SU-DHL-6 (cell line): ENCODE data around the gene ILDR2.

Experiments
- H2AFZ ChIP-seq: fragments of 200-600 bp; sonication (generic); 2 replicates; pipeline ENCODE4 v1.6.1; 2014; ENCODE audit warnings: low read depth, mild to moderate bottlenecking, moderate library complexity, mixed read lengths, antibody characterized with exemption, low read length; ENCODE audit not compliant: severe bottlenecking
- H3F3A ChIP-seq: fragments of 200-600 bp; shearing (Covaris generic); 2 replicates; pipeline ENCODE4 v1.6.0; 2016; ENCODE audit warnings: antibody characterized with exemption, mild to moderate bottlenecking; ENCODE audit not compliant: insufficient read depth
- H3K27ac ChIP-seq: fragments of 200-600 bp; sonication (generic); 2 replicates; pipeline ENCODE4 v1.5.1; 2016; ENCODE audit warnings: low read depth, mild to moderate bottlenecking, low read length, moderate library complexity, mixed read lengths
- H3K27me3 ChIP-seq: fragments of 200-600 bp; sonication (generic), shearing (Covaris generic); 2 replicates; pipeline ENCODE4 v1.6.0; 2014; ENCODE audit warnings: mild to moderate bottlenecking, low read length
- H3K36me3 ChIP-seq: fragments of 200-600 bp; sonication (generic); 2 replicates; pipeline ENCODE4 v1.6.1; 2014; ENCODE audit warnings: mild to moderate bottlenecking, low read length, mixed read lengths
- H3K4me2 ChIP-seq: fragments of 300-600, 200-600 bp; shearing (Covaris generic), sonication (generic); 2 replicates; pipeline ENCODE4 v1.6.0; 2014; ENCODE audit warnings: low read length, low read depth, mild to moderate bottlenecking; ENCODE audit not compliant: poor library complexity, severe bottlenecking
- H3K4me3 ChIP-seq: fragments of 200-600 bp; sonication (generic); 2 replicates; pipeline ENCODE4 v1.5.1; 2014; ENCODE audit warnings: antibody characterized with exemption, low read length, mild to moderate bottlenecking, mixed read lengths; ENCODE audit not compliant: insufficient read depth, poor library complexity, severe bottlenecking
- H3K79me2 ChIP-seq: fragments of 200-600 bp; sonication (generic); 2 replicates; pipeline ENCODE4 v1.6.1; 2014; ENCODE audit warnings: mild to moderate bottlenecking, low read length, moderate library complexity; ENCODE audit not compliant: insufficient read depth
- H3K9ac ChIP-seq: fragments of 200-600 bp; sonication (generic); 2 replicates; pipeline ENCODE4 v1.7.0; 2014; ENCODE audit warnings: mild to moderate bottlenecking, low read length
- H3K9me2 ChIP-seq: fragments of 200-600 bp; sonication (generic); replicated peaks from 2 replicates; pipeline ENCODE4 v1.6.1; 2014; ENCODE audit warnings: low read length; ENCODE audit not compliant: insufficient read depth
- H3K9me3 ChIP-seq: fragments of 200-600 bp; sonication (generic); 2 replicates; pipeline ENCODE4 v1.6.1; 2014; ENCODE audit warnings: low read length, mixed read lengths; ENCODE audit not compliant: insufficient read depth
- H4K20me1 ChIP-seq: fragments of 200-600 bp; sonication (generic); 2 replicates; pipeline ENCODE4 v1.6.1; 2014; ENCODE audit warnings: low read depth, mild to moderate bottlenecking, antibody characterized with exemption, low read length, moderate library complexity, mixed read lengths
- EZH2phosphoT487 ChIP-seq: fragments of 200-600 bp; sonication (generic), shearing (Covaris generic); conservative IDR thresholded peaks from 2 replicates; pipeline ENCODE4 v1.6.1; 2018; ENCODE audit warnings: mild to moderate bottlenecking, antibody characterized with exemption, low read length, moderate library complexity, mixed read lengths
- TF ChIP-seq, protein P1 (sequence below): fragments of 200-600 bp; sonication (generic); IDR thresholded peaks from one replicate; pipeline ENCODE4 v1.5.1; 2017; ENCODE audit warnings: antibody characterized with exemption, mild to moderate bottlenecking, low read length, moderate library complexity; ENCODE audit not compliant: insufficient read depth, poor library complexity, severe bottlenecking

ILDR2 gene

DNA sequence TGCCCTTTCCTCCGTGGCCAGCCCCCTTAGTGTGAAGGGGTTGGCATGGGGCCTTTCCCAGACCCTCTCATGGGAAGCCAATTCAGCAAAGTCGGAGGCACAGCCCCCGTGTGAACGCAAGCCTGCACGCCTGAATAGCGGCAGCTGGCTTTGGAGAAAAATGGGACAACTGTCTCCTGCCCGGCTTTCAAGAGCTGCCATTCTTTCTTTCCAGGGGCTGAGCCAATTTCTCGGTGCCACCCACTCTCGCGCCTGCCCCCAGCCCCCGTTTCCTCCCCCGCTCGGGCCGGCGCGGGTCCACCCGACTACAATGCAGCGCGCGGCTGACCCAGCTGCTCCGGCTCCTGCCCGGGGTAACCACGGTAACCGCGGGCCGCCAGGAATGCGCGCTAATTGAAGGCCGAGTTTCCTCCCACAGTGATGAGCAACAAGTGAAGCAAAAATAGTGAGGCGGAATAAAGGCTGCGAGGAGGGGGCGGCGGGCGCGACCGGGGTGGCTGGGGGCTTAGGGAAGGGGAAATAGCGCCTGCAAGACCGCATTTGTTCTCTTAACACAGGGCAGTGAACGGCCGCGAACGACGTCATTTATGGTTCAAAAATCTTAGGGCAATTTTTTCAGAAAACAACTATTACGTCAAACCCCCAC lies 27.8 kb downstream of the ILDR2 start:
- Histone ChIP-seq H2AFZ (no peak overlapping the region), H3K27ac (no peak overlapping the region), H3K27me3 (no peaks in the 10 kb centered on the region), H3K4me3 (no peak overlapping the region), H3K9me3 (no peaks in the 10 kb centered on the region), H3K36me3 (no peaks in the 10 kb centered on the region), H3K79me2 (no peaks in the 10 kb centered on the region), H3K4me2 (no peak overlapping the region), H3F3A (no peaks in the 10 kb centered on the region), H4K20me1 (no peaks in the 10 kb centered on the region), H3K9me2 (no peaks in the 10 kb centered on the region), H3K9ac (no peak overlapping the region)
- TF ChIP-seq, protein P1, sequence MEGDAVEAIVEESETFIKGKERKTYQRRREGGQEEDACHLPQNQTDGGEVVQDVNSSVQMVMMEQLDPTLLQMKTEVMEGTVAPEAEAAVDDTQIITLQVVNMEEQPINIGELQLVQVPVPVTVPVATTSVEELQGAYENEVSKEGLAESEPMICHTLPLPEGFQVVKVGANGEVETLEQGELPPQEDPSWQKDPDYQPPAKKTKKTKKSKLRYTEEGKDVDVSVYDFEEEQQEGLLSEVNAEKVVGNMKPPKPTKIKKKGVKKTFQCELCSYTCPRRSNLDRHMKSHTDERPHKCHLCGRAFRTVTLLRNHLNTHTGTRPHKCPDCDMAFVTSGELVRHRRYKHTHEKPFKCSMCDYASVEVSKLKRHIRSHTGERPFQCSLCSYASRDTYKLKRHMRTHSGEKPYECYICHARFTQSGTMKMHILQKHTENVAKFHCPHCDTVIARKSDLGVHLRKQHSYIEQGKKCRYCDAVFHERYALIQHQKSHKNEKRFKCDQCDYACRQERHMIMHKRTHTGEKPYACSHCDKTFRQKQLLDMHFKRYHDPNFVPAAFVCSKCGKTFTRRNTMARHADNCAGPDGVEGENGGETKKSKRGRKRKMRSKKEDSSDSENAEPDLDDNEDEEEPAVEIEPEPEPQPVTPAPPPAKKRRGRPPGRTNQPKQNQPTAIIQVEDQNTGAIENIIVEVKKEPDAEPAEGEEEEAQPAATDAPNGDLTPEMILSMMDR = no peak
- no peak for TF ChIP-seq EZH2phosphoT487

DNA sequence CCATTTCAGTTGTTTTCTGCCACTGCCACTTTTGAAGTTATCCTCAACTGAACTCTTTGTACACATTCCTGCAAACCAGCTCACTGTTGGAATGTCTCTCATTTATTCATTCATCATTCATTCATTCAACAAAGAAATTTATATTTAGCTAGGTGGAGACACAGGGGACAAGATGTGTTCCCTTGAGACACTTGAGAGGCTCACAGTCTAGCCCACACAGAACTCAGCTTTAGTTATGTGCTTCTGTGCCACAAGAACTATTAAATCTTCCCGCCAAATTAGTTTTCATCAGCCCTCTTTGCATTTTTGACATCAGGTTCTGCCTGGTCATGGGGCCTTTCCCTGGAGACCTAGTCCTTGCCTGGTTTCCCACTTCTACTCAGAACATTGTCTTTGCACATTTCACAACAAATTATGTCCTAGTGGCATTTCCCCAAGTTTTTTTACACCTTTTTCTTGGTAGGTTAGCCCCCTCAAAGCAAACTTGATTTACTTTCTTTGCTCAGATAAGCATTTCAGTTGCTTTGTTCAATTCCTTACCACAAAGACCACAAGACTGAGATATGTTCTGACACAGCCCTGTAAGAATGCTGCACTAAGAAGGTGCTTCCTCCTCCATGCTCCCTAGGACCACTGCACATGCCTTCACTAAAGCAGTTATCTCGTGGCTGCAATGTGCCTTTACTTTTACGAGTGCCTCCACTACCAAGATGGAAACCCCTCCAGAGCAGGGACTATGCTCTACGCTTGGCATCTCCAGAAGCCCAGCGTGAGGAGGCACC lies 31.0 kb downstream of the ILDR2 start:
- Histone ChIP-seq H3K4me3 (no peak overlapping the region), H3K36me3 (no peaks in the 10 kb centered on the region), H3K27ac (no peak overlapping the region), H2AFZ (no peak overlapping the region), H4K20me1 (no peaks in the 10 kb centered on the region), H3K27me3 (no peaks in the 10 kb centered on the region), H3K4me2 (no peak overlapping the region), H3K9ac (no peak overlapping the region), H3K79me2 (no peaks in the 10 kb centered on the region), H3F3A (no peaks in the 10 kb centered on the region), H3K9me3 (no peaks in the 10 kb centered on the region), H3K9me2 (no peaks in the 10 kb centered on the region)
- TF ChIP-seq, protein P1 = no peak
- TF ChIP-seq EZH2phosphoT487 = no peak

DNA sequence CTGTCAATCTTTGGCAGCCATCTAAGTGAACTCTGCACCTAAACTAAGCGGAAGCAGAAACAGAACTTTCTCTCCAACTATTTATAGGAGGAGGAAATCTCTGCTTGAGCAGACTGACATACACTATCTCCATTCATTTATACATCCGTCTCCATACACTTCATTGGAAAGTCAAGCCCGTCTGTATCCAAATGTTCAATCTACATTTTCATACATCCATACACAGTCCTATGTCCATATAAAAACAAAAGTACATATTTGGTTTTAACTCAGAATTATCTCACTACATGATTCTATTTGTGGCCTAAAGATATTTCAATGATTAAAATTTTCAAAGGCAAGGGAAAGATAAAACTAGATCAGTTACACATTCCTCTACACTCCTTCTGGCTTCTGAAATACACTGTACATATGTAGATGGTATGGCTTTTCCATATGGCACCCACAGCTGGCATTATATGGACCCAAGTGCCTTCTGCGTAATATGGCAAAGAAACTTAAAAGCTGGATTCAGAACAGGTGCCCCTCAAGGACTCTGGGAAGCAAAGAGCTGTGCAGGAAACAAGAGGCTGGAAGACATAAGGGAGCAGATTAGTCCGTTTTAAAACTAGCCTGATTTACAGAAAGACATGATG lies 35.5 kb downstream of the ILDR2 start:
- TF ChIP-seq, protein P1 = no peak
- no peak for TF ChIP-seq EZH2phosphoT487
- Histone ChIP-seq H2AFZ (no peak overlapping the region), H3K36me3 (no peaks in the 10 kb centered on the region), H3K4me3 (no peak overlapping the region), H3K27me3 (no peaks in the 10 kb centered on the region), H4K20me1 (no peaks in the 10 kb centered on the region), H3K9me2 (no peaks in the 10 kb centered on the region), H3K27ac (no peak overlapping the region), H3K79me2 (no peaks in the 10 kb centered on the region), H3K9me3 (no peaks in the 10 kb centered on the region), H3K4me2 (no peak overlapping the region), H3F3A (no peaks in the 10 kb centered on the region), H3K9ac (no peak overlapping the region)
